HG03439 (cell line): ENCODE results near the gene INTS6.

Source experiments
- ATAC-seq: cut with Tn5 transposase; IDR thresholded peaks from one replicate; pipeline ENCODE4 v1.9.1; 2021; ENCODE audit warnings: mild to moderate bottlenecking, moderate library complexity; ENCODE audit not compliant: unreplicated experiment

The INTS6 gene

DNA sequence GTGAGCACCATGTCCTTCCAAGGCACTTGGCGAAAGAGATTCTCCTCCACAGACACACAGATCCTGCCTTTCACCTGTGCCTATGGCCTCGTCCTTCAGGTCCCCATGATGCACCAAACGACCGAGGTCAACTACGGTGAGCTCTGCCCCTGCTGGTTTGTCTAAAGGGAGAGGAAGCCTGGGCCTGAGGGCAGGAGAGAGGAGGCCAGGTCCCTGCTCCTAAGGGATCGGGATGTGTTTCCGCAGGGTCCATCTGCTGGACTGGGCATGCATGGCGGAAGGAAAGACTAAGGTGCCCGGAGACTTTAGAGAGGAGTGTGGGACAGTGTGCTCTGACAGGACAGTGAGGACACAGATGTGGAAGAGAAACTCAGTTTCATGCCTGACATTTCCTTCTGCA is 105.7 kb downstream of the INTS6 start:
- ATAC-seq: no peak

DNA sequence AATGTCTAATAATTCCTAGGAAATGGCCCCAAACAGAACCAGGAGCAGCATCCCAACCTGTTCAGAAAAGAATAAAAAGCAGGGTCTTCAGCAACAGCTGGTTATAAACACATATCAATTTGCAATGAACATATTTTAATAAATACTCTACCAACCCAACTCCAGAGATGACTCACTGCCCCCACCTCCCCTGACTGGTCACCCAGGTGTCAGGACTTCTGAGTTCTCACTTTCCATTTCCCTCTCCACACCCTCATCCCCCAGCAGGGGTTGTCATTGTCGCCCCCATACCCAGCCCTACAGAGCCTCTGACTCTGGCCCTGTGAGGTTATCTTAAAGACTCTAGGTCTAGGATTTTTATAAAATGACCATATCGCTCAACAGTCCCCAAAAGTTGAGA is 106.4 kb downstream of the INTS6 start:
- ATAC-seq: no peak

DNA sequence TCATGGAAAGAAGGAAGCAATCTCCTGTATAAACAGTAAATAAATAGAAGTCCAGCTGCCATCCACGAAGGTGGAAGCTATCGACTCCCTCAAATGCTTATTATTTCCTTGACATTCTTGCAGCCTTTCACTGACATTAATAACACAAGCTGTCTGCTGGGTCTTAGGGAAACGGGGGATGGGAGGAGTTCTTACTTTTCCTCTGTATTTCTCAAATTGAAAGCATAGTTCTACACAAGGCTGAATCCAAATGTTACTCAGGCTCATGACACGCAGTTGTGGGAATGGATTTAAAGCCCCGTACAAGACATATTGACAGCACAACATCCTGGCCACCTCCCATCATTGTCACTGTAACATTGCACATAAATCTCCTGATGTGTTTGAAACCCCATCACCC is 109.4 kb downstream of the INTS6 start:
- ATAC-seq: no peak

DNA sequence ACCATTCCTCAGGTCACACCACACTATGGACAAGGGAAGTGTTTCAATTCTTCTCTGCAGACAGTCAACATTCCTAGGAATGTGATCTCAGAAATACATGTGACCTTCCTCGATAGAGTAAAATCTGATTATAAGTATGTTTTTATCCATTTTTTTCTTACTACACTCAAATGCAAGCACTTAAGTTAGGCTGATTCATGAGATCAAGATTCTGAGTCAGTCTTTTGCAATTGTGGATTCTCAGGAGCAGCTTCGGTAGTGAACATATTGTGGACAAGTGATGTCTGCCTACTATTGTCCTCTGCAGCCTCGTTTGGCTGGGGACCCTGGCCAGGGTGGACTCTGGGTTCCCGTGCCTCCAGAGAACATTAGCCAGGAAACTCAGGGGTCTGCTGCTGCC is 110.1 kb downstream of the INTS6 start:
- no peak for ATAC-seq

DNA sequence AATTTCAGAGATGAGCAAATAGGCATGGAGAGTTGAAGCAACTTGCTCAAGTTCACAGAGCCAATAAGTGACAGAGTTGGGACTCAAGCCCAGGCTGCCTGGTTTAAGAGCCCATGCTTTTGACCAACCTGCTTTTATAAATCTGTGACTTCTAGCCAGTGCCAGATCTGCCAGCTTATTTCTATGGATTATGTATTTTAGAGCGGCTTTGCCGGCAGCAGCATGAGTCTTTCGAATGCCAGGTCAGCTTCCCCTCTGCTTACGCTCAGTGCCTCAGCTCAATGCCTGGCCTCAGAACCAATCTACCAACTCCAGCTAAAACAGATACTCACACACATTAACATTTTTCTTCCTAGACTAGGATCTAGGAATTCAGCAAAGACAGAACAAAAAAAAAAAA is 111.0 kb downstream of the INTS6 start:
- ATAC-seq: no peak

DNA sequence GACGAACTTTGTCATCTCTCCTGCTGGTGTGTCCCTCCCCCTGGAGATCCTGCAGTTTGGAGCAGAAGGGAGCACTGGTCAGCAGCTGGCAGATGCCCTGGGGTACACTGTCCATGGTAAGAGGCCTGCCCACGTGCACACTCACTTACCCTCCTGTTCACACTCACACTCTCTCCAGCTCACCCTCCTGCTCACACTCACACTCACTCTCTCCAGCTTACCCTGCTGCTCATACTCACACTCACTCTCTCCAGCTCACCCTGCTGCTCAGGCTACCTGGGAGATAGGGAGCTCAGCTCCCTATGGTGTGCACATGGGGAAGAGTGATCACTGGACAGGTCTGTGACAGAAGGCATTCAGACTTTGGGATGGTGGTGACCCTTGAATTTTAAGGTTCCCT is 111.6 kb downstream of the INTS6 start:
- ATAC-seq: no peak

DNA sequence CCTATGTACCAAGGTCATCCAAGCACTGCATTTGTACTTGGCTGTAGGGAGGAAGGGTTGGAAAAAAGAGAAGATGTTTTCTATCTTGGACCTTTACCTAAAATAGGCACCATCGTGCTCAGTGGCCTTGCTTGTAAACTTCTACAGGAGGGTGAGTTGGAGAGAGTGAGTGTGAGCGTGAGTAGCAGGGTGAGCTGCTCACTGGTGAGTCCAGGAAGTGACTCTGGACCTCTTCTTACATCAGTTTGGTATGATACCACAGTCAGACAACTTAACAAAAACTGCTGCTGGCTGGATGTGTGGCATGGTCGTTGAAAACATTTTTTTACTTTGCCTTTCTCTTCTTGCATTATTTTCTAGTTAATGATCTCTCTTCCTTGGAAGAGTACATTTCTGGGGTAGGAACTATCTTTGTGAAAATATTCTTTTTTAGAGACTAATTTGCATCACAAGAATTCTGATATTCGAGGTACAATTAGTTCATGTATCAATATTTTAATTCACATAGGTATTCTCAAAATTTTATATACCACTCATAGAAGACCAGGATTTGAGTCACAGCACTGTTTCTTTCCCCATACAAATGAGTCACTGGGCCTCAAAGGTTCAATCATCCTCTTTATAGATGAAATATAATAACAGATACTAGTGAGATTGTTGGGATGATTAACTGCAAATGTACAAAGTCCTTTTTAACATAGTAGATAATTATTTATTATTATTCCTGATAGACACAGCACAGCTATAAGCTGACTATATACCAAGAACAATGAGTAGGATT is 112.7 kb downstream of the INTS6 start:
- ATAC-seq: no peak

DNA sequence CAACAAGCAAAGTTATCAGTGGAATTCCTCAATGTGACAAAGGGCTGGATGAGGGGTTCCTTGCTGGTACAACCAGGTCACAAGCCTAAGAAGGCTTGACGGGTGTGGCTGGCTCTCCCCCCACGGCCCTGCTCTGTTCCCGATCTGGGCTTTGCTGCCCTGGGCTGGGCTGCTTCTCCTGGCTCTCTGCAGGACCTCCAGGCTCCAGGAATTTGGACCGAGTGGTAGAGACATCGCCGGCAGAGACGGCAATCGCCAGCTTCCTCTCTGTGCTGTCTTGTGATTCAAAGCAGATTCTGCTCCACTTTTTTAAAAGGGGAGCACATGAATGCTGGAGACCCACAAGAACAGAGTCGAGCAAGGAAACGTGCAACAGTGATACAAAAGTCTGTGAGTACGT is 113.5 kb downstream of the INTS6 start, which contains the start of gene SERPINE3:
TSS of gene SERPINE3 (plus strand) at position 338 of the 400 bp plus-strand sequence. CDS start 1,401 bp downstream, outside the sequence.
- no peak for ATAC-seq

DNA sequence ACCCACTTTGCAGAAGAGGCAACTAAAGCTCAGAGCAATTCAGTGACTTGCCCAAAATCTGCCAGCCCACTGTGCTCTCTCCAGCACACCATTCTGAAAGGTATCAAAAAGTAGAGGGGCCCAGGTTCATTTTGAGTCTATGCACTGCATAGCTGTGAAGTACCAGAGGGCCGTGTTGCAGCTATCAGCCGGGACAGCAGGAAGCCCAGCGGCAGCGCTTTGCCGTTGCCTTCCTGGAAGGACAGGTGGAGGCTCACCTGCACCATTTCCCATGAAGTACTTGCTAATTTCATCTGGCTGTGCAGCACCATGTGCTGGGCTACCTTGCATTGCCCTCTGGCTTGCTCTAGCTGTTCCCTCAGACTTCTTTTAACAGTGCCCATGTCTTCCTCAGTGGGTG is 116.1 kb downstream of the INTS6 start:
- ATAC-seq: no peak

DNA sequence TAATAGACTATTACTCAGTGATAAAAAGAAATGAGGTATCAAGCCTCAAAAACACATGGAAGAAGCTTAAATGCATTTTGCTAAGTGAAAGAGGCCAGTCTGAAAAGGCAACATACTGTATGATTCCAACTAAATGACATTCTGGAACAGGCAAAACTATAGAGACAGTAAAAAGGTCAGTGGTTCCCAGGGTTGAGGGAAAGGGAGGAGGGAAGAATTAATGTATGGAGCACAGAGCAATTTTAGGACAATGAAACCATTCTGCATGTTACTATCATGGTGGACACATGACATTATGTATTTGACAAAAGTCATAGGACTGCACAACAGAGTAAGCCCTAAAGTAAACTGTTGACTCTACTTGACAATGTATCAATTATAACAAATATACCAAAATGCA is 119.0 kb downstream of the INTS6 start:
- no peak for ATAC-seq

DNA sequence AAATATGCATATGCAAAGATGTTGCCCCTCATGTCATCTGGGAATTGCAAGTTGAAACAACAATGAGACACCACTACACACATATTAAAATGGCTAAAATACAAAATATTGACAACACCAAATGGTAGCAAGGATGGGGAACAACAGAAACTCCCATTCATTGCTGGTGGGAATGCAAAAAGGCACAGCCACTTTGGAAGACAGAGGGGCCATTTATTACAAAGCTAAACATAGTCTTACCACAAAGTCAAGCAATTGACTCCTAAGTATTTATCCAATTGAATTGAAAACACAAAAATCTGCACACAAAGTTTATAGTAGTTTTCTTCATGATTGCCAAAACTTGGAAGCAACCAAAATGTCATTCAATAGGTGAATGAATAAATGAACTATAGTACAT is 119.4 kb downstream of the INTS6 start:
- no peak for ATAC-seq

DNA sequence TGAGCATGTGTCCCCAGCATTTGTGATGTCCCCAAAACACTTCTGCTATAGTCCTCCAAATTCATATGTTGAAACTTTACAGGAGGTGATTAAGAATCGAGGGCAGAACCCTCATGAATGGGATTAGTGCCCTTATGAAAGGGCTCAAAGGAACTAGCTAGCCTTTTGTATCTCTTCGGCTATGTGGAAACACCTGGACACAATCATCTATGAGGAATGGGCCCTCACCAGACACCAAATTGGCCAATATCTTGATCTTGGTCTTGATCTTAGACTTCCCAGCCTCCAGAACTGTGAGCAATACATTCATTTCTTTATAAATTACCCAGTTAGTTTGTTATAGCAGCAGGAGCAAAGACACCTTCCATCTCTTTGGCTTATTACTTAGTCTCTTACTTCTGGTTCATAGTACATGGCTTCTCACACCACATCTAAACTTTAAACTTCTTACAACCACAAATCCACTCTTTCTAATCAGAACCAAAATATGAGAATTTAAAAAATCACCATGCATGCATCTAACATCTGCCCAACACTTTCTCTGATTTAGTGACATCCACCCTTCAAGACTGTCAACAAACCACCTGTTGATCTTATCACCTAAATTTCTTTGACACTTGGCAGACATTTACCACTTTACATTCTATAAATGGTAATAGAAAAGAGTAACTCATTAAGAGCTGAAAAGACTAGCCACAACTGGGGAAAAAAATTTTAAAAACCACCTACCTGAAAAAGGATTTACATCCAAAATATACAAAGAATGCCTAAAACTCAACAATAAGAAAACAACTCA is 120.1 kb downstream of the INTS6 start:
- no peak for ATAC-seq

DNA sequence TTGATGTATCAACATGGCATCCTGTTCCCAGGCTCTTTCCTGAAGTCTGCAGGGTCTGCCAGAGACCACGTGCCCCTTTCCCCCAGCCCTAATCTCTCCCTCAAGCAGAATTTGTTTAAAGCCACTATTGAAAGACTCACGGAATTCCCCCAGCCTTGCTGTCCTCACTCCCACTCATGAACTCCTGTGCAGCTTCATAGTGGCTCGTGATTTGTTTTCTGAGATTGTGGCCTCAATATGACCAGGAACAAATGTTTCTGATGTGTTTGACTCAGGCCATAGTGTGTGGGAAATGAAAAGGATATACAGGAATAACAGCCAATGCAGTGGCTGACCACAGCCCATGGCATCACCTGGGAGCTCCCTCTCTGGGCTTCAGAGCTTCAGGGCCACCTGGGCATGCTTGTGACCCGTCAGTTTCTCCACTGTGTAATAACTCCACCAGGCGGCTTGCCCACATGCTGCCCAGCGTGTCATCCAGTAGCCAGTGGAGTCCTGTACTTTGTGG is 121.4 kb downstream of the INTS6 start:
- no peak for ATAC-seq

DNA sequence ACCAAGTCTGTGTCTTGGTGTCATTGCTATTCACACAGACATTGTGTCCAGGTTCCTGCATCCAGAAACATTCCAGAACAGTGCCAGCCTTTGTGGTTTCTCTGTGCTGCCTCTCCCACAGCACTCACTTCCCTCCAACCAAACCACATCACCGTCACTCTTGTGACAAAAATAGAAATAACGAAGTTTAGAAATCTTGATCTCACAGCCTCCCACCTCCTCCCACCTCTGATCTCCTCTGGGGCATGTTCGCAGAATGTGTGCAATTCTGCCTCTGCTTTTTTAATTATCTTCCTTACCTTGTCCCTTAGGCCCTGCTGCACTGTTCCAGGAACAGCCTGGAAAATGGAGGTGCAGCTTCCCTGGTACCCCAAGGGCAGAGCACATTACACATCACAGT is 122.0 kb downstream of the INTS6 start:
- ATAC-seq: no peak

DNA sequence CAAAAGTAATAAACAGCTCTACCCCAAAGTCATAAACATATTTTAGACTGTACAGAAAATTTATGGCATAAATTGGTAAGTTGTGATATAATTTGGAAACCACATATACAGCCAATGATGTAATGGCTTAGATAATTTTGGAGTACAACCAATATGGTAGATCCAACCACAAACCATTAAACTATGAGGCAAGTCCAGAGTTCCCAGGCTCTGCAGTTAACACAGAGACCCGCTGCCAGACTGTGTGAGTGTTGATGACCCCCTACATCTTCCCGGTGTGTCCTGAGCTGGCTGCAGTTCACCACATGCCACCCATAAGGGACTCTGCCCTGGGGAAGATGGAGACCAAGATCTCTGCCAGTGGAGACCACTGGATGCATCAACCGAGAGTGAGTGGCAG is 123.2 kb downstream of the INTS6 start:
- no peak for ATAC-seq

DNA sequence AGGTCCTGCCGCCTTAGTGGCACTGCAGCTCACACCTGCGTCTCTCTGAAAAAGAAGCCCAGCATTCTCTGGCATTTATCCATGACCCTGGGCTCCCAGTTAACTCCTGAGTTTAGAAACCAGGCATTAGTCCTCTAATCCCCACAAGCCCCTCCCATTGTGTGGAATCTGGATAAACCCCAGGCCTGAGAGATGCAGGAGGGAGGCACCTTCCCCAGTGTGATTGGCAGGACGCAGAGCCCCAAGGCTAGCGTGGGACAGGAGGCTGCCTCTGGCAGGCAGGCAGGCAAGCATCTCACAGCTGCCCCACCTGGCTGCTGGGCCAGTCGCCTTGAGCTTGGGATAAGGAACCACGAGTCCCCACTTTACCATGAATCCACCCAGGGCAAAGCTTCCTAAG is 124.3 kb downstream of the INTS6 start:
- no peak for ATAC-seq

DNA sequence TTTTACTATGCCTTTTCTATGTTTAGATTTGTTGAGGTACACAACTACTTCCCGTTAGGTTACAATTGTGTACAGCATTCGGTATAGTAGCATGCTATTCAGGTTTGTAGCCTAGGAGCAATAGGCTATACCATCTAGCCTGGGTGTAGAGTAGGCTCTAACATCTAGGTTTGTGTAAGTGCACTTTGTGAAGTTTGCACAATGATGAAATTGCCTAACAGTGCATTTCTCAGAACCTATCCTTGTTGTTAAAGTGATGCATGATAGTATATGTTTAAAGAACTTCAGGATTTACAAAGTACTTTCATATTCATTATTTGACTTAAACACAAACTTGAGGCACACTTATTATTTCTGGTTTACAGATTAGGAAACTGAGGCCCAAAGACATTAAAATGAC is 124.9 kb downstream of the INTS6 start:
- ATAC-seq: no peak

DNA sequence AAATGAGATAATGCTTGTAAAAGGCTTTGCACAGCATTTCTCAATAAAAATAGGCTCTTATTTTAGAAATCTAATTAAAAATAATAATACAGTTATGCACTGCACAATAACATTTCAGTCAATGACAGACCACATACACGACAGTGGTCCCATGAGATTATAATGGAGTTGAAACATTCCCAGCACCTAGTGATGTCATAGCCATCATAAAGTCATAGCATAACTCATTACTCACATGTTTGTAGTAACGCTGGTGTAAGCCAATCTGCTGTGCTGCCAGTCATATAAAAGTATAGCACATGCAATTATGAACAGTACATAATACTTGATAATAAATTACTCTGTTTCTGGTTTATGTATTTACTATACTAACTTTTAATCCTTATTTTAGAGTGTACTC is 126.1 kb downstream of the INTS6 start:
- no peak for ATAC-seq

DNA sequence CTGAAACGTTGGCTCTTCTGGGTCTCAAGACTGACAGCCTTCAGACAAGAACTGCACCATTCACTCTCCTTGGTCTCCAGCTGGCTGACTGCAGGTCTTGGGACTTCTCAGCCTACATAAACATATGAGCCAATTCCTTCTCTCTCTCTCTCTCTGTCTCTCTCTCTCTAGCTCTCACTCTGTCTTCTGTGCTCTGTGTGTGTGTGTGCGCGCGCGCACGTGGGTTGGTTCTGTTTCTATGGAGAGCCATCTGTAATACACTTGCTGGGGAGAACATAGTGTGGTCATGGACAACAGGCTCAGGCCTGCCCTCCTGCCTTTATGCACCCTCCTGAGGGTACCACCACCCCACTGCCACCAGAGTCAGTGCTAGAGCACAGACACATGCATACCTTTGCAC is 127.0 kb downstream of the INTS6 start:
- ATAC-seq: no peak

DNA sequence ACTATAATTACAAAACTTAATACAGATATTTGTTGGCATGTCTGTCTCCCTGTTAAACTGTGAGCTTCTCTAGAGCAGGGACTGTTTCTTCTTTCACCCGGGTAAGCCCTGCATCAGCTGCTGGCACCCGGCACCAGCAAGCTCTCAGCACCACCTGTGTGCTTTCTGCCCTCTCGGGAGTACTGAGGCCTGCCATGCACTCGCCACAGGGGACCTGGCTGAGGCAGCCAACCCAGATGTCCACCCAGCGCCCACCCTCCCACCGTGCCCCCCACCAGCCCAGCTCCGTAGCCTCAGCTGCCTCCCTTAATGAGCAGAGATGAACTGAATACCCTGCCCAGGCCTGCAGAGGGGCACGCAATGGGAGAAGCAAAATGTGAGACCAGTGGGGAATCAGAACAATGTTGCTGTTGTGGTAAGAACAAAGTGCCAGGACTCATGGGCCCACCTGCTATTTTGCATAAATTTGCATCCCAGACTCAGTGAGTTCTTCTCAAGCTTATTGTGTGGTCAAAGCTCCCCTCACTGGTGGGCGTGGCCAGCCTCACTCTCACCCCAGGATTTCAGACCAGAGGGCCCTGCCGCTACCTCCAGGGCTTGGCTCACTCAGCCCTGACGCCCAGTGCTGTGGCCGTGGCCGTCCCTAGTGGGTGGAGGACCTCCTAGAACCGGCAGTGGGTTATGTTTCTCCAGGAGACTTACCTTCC is 128.0 kb downstream of the INTS6 start:
- no peak for ATAC-seq

DNA sequence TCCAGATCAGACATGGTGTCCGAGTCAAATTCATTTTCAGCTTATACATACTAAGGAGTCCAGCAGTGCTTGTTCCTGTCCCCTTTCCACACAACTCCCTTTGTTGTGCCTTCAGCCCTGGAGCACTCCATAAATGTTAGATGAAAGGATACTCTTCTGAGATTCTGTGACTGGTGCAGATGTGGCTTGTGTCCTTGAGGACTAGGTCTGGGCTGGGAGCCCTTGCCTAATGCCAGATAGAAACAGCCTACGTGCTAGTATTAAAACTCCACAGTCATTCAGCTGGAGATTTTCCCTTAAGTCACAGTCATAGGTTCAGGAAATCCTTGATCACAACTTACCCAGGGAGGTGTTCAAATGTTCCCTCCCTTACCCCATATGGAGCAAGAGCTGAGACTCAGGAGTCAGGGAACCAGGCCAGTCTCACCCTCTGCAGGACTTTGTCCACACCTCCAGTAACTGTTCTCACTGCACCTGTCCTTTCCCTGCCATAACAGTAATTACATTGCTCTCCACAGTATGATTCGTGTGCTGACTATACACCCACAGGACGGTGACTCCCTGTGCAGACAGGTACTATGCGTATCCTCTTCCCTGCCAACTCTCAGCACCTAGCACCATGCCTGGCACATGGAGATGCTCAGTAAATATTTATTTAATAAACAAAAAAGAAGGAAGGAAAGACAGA is 128.9 kb downstream of the INTS6 start:
- ATAC-seq: no peak
